GM12878 (cell line): ENCODE results near the gene KRT86. TPM values are rescaled to one million over a fixed set of nuclear protein-coding genes. Genes with fewer than 3 reads are reported as not detected.

ENCODE experiments used
- ATAC-seq: fragments of 200-7000 bp; cut with Tn5 transposase; 3 replicates; pipeline ENCODE4 v1.9.1; 2020; ENCODE audit warnings: mild to moderate bottlenecking, moderate library complexity
- BruUV-seq: library from RNA; stranded (reverse); fragments of 400-500 nt; replicated peaks from 2 replicates; lab custom pipeline; 2021; lab: Mats Ljungman, UMichigan
- CTCF ChIA-PET: fragments of 300-600 bp; sonication (Branson Sonifier 250); formaldehyde crosslinking; extraction: SDS; loops from one replicate; lab custom pipeline; 2021; ENCODE audit warnings: inconsistent platforms; lab: Yijun Ruan, JAX
- POLR2A ChIA-PET: fragments of 350-600 bp; formaldehyde crosslinking; extraction: SDS; loops from one replicate; lab custom pipeline; 2021; ENCODE audit warnings: inconsistent platforms; lab: Charles Lee
- RAD21 ChIA-PET: fragments of 300-600 bp; sonication (Branson Sonifier 250); formaldehyde crosslinking; loops from one replicate; lab custom pipeline; 2023; ENCODE audit warnings: antibody characterized with exemption; ENCODE audit not compliant: unreplicated experiment; lab: Charles Lee
- SMC1A ChIA-PET: fragments of 300-600 bp; sonication (Branson Sonifier 250); formaldehyde crosslinking; loops from one replicate; lab custom pipeline; 2023; ENCODE audit not compliant: unreplicated experiment, uncharacterized antibody; lab: Charles Lee
- DNase-seq: peaks from one replicate; pipeline ENCODE4 v3.0.0-alpha.2; 2011; ENCODE audit warnings: low read depth, low spot score
- FAIRE-seq: peaks from 3 replicates; lab custom pipeline; 2011; peaks lifted over from hg19 to GRCh38; lab: Jason Lieb, UNC
- H2AFZ ChIP-seq: 2 replicates; pipeline ENCODE4 v1.6.0; 2011; ENCODE audit warnings: low read depth, low read length, control low read depth; ENCODE audit not compliant: control insufficient read depth
- H3K27ac ChIP-seq: 2 replicates; pipeline ENCODE4 v1.5.1; 2011; ENCODE audit warnings: control low read depth; ENCODE audit not compliant: control insufficient read depth, insufficient read depth
- H3K27me3 ChIP-seq, 2 experiments: replicated peaks in 1 of 2; 2 replicates each; pipeline versions ENCODE4 v1.6.0 to v1.6.1; 2011; ENCODE audit warnings: low read length in 1 of 2; ENCODE audit not compliant: control insufficient read depth in 2 of 2, insufficient read depth in 2 of 2
- H3K36me3 ChIP-seq, 2 experiments: 2 replicates each; pipeline ENCODE4 v1.5.1; 2011; ENCODE audit warnings: low read length in 1 of 2; ENCODE audit not compliant: control insufficient read depth in 2 of 2, insufficient read depth in 2 of 2
- H3K4me1 ChIP-seq: 2 replicates; pipeline ENCODE4 v1.6.1; 2011; ENCODE audit warnings: mild to moderate bottlenecking, low read length, moderate library complexity, mixed read lengths; ENCODE audit not compliant: control insufficient read depth, insufficient read depth
- H3K4me2 ChIP-seq: 2 replicates; pipeline ENCODE4 v1.6.0; 2011; ENCODE audit warnings: control low read depth; ENCODE audit not compliant: control insufficient read depth, insufficient read depth
- H3K4me3 ChIP-seq: fragments of 200-600 bp; sonication (generic); 2 replicates; pipeline ENCODE4 v1.5.1; 2016
- H3K79me2 ChIP-seq: 2 replicates; pipeline ENCODE4 v1.6.0; 2011; ENCODE audit warnings: low read length; ENCODE audit not compliant: control insufficient read depth, insufficient read depth
- H3K9ac ChIP-seq: 2 replicates; pipeline ENCODE4 v1.8.0; 2011; ENCODE audit warnings: low read length, control low read depth, mixed read lengths; ENCODE audit not compliant: control insufficient read depth, insufficient read depth
- H3K9me3 ChIP-seq: replicated peaks from 3 replicates; pipeline ENCODE4 v1.5.1; 2011; ENCODE audit warnings: mild to moderate bottlenecking, low read length; ENCODE audit not compliant: control insufficient read depth, insufficient read depth
- H4K20me1 ChIP-seq: 2 replicates; pipeline ENCODE4 v1.6.0; 2011; ENCODE audit not compliant: control insufficient read depth, insufficient read depth
- E4F1 ChIP-seq: fragments of 450-650 bp; IDR thresholded peaks from 2 replicates; pipeline ENCODE4 v1.6.1; 2018; ENCODE audit warnings: borderline replicate concordance, mild to moderate bottlenecking; ENCODE audit not compliant: partially characterized antibody
- HDGF ChIP-seq: fragments of 450-650 bp; IDR thresholded peaks from 2 replicates; pipeline ENCODE4 v1.6.1; 2016; ENCODE audit warnings: antibody characterized with exemption
- IKZF1 ChIP-seq: fragments of 450-650 bp; conservative IDR thresholded peaks from 2 replicates; pipeline ENCODE4 v1.6.1; 2017; ENCODE audit warnings: antibody characterized with exemption, mild to moderate bottlenecking
- NR2C1 ChIP-seq: fragments of 450-650 bp; IDR thresholded peaks from 2 replicates; pipeline ENCODE4 v1.6.1; 2017; ENCODE audit warnings: antibody characterized with exemption, mild to moderate bottlenecking, moderate library complexity
- POLR2AphosphoS2 ChIP-seq: IDR thresholded peaks from 2 replicates; pipeline ENCODE4 v1.6.1; 2011; ENCODE audit warnings: low read depth, mild to moderate bottlenecking, low read length, improper control_type of control experiment, moderate library complexity
- POLR2AphosphoS5 ChIP-seq: IDR thresholded peaks from 2 replicates; pipeline ENCODE4 v1.6.1; 2011; ENCODE audit warnings: mild to moderate bottlenecking, low read length, inconsistent platforms
- RB1 ChIP-seq: fragments of 450-650 bp; formaldehyde crosslinking; IDR thresholded peaks from 2 replicates; pipeline ENCODE4 v1.6.1; 2017; ENCODE audit warnings: mild to moderate bottlenecking, borderline replicate concordance
- SIN3A ChIP-seq: IDR thresholded peaks from 2 replicates; pipeline ENCODE4 v1.6.1; 2012; ENCODE audit warnings: low read depth, low read length, improper control_type of control experiment
- SUPT20H ChIP-seq: IDR thresholded peaks from 2 replicates; pipeline ENCODE4 v1.6.1; 2011; ENCODE audit warnings: low read depth, mild to moderate bottlenecking, low read length, moderate library complexity, borderline replicate concordance; ENCODE audit not compliant: control insufficient read depth
- TBL1XR1 ChIP-seq: IDR thresholded peaks from 2 replicates; pipeline ENCODE4 v1.6.1; 2012; ENCODE audit warnings: low read depth, low read length, improper control_type of control experiment
- TCF7 ChIP-seq: IDR thresholded peaks from 2 replicates; pipeline ENCODE4 v1.6.1; 2014; ENCODE audit warnings: antibody characterized with exemption, borderline replicate concordance
- ZNF384 ChIP-seq: IDR thresholded peaks from 2 replicates; pipeline ENCODE4 v1.6.1; 2012; ENCODE audit warnings: low read depth, mild to moderate bottlenecking, low read length, improper control_type of control experiment, borderline replicate concordance
- WGBS: methylation state at CpG from one replicate; pipeline ENCODE4 v1.1.6; 2016; ENCODE audit warnings: low lambda C conversion rate; ENCODE audit not compliant: insufficient replicate concordance, insufficient coverage; ENCODE audit errors: missing lambda C conversion rate; 5-methylcytosine and 5-hydroxymethylcytosine counted together
- in situ Hi-C: fragments of 300-500 bp; cut with MboI; formaldehyde crosslinking; loops from 9 replicates; pipeline ENCODE4 v1.14.3; 2018; ENCODE audit warnings: mixed read lengths
- intact Hi-C: fragments of 100-400 bp; cut with micrococcal nuclease; formaldehyde crosslinking; loops from one replicate; pipeline ENCODE4 v1.14.2; 2022; ENCODE audit not compliant: unreplicated experiment
- polyA plus RNA-seq, 11 experiments: library from polyadenylated mRNA; depleted of rRNA in 4 of 11; unstranded in 6 of 11; stranded (reverse) in 5 of 11; fragments of >200 nt; fragmentation: Nextera tagmentation in 4 of 11; fragmentation: Illumina TruSeq in 1 of 11; extraction: Ambion mirVana in 4 of 11; extraction: Trizol in 1 of 11; gene quantifications; 1 replicate in 1 of 11; 2 replicates in 10 of 11; pipeline versions ENCODE4 v1.2.1 to v1.2.3, GENCODE V29; 2011 to 2016; ENCODE audit warnings: inconsistent platforms in 2 of 11, missing spikeins in 2 of 11, low read depth in 1 of 11
- total RNA-seq, 4 experiments: library from RNA; depleted of rRNA in 3 of 4; stranded (reverse); fragments of >200 nt in 3 of 4; fragmentation: Illumina TruSeq in 1 of 4; extraction: Trizol in 1 of 4; gene quantifications; 2 replicates each; pipeline versions ENCODE4 v1.2.1 to v1.2.3, GENCODE V29; 2013 to 2021
- TF ChIP-seq, protein P1 (sequence below): fragments of 450-650 bp; formaldehyde crosslinking; IDR thresholded peaks from 2 replicates; pipeline ENCODE4 v1.5.0; 2022; ENCODE audit warnings: mild to moderate bottlenecking, missing genetic modification characterization
- TF ChIP-seq, protein P2 (sequence below): fragments of 450-650 bp; IDR thresholded peaks from 2 replicates; pipeline ENCODE4 v1.6.1; 2017; ENCODE audit warnings: mild to moderate bottlenecking, moderate library complexity

KRT86 gene
- total and polyA plus RNA-seq, 10 of the 15 experiments (the other 5 are each of a cell fraction or from before 2014, with no cell fraction given), result 0.11 to 0.54 (median 0.18) TPM; not detected in 4

DNA sequence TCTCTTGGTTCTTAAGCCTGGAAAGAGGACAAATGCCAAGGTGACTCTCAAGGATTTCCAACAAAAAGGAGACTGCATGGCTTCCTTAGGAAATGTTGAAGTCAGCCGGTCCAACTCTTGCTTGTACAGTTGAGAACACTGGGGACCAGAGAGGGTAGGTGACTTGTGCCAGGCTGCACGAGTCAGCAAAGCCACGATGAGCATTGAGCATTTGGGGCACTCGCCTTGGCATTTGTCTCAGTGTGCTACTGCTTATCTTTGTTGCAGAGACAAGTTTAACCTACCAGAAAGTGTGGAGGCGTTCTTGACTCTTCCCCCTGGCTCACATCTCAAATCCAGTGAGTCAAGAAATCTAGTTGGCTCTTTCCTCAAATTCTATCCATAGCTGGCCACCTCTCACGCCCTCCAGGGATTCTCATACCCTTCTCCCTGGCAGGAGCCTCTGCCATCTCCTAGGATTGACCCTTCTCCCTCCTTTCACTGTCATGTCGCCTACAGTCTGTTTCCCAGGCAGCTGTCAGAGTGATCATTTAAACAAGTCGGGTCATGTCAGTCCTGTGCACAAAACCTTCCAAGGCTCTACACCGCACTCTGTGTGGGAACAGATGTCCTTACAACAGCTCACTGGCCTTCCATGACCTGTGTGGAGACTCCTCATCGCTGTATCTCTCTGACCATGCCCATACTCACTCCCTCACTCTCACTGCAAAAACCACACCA, 64.0 kb downstream of the KRT86 start:
- intact Hi-C loops, result no loop called here
- no peak overlapping the region for H3K4me3 ChIP-seq
- H3K27me3 ChIP-seq, result peaks cover 0 to 2% of the 10 kb centered on the region in 2 experiments; a peak in 2 of 4 replicates
- in situ Hi-C loops, result no loop called here
- no peak for TF ChIP-seq SUPT20H
- TF ChIP-seq, protein P1, sequence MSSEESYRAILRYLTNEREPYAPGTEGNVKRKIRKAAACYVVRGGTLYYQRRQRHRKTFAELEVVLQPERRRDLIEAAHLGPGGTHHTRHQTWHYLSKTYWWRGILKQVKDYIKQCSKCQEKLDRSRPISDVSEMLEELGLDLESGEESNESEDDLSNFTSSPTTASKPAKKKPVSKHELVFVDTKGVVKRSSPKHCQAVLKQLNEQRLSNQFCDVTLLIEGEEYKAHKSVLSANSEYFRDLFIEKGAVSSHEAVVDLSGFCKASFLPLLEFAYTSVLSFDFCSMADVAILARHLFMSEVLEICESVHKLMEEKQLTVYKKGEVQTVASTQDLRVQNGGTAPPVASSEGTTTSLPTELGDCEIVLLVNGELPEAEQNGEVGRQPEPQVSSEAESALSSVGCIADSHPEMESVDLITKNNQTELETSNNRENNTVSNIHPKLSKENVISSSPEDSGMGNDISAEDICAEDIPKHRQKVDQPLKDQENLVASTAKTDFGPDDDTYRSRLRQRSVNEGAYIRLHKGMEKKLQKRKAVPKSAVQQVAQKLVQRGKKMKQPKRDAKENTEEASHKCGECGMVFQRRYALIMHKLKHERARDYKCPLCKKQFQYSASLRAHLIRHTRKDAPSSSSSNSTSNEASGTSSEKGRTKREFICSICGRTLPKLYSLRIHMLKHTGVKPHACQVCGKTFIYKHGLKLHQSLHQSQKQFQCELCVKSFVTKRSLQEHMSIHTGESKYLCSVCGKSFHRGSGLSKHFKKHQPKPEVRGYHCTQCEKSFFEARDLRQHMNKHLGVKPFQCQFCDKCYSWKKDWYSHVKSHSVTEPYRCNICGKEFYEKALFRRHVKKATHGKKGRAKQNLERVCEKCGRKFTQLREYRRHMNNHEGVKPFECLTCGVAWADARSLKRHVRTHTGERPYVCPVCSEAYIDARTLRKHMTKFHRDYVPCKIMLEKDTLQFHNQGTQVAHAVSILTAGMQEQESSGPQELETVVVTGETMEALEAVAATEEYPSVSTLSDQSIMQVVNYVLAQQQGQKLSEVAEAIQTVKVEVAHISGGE (CRISPR knock-in tag), result no peak
- no peak for TF ChIP-seq TCF7
- TF ChIP-seq, protein P2, sequence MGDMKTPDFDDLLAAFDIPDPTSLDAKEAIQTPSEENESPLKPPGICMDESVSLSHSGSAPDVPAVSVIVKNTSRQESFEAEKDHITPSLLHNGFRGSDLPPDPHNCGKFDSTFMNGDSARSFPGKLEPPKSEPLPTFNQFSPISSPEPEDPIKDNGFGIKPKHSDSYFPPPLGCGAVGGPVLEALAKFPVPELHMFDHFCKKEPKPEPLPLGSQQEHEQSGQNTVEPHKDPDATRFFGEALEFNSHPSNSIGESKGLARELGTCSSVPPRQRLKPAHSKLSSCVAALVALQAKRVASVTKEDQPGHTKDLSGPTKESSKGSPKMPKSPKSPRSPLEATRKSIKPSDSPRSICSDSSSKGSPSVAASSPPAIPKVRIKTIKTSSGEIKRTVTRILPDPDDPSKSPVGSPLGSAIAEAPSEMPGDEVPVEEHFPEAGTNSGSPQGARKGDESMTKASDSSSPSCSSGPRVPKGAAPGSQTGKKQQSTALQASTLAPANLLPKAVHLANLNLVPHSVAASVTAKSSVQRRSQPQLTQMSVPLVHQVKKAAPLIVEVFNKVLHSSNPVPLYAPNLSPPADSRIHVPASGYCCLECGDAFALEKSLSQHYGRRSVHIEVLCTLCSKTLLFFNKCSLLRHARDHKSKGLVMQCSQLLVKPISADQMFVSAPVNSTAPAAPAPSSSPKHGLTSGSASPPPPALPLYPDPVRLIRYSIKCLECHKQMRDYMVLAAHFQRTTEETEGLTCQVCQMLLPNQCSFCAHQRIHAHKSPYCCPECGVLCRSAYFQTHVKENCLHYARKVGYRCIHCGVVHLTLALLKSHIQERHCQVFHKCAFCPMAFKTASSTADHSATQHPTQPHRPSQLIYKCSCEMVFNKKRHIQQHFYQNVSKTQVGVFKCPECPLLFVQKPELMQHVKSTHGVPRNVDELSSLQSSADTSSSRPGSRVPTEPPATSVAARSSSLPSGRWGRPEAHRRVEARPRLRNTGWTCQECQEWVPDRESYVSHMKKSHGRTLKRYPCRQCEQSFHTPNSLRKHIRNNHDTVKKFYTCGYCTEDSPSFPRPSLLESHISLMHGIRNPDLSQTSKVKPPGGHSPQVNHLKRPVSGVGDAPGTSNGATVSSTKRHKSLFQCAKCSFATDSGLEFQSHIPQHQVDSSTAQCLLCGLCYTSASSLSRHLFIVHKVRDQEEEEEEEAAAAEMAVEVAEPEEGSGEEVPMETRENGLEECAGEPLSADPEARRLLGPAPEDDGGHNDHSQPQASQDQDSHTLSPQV, result no peak
- no peak for TF ChIP-seq TBL1XR1
- no peak for TF ChIP-seq IKZF1
- TF ChIP-seq POLR2AphosphoS2, result no peak
- TF ChIP-seq HDGF, result no peak
- no peak for TF ChIP-seq SIN3A
- TF ChIP-seq ZNF384, result no peak
- no peak for TF ChIP-seq POLR2AphosphoS5
- no peak for TF ChIP-seq E4F1
- TF ChIP-seq NR2C1, result no peak
- TF ChIP-seq RB1, result no peak
- TF ChIP-seq, all 136 proteins: peak for 0
- no peaks in the 10 kb centered on the region for H3K79me2 ChIP-seq
- H4K20me1 ChIP-seq, result no peaks in the 10 kb centered on the region
- no TSS peak for BruUV-seq
- no peak overlapping the region for H3K9ac ChIP-seq
- WGBS, result 17% methylated on average over 10 of the region's 10 CpGs
- no peak overlapping the region for H3K4me2 ChIP-seq
- H3K9me3 ChIP-seq, result no peaks in the 10 kb centered on the region; the same call in 2 of the 3 replicates
- ChIA-PET POLR2A (no interaction called here), RAD21 (interaction anchor here (0.6 kb wide), 2 partner anchors 316 to 640 kb away, joined by 4 to 5 read pairs; no protein-coding TSS in a partner anchor), CTCF (interaction anchor here (1.2 to 2.6 kb wide), 4 partner anchors 9 to 22 kb away, joined by 3 to 12 read pairs (median 5); no protein-coding TSS in a partner anchor), SMC1A (no interaction called here)
- no peak overlapping the region for H3K27ac ChIP-seq
- FAIRE-seq (no peak), DNase-seq (no peak), ATAC-seq (no peak)
- no peaks in the 10 kb centered on the region for H3K36me3 ChIP-seq
- no peaks in the 10 kb centered on the region for H3K4me1 ChIP-seq
- H2AFZ ChIP-seq, result no peak overlapping the region
